ENCODE data around the gene CFAP46. TPM values are rescaled to one million over a fixed set of nuclear protein-coding genes. Genes with fewer than 3 reads are reported as not detected.

CFAP46 gene
- total RNA-seq, 1 donor from 2014 or later = 4.4 TPM

GRCh38 chr10:132879408-132880127, 62.8 kb downstream of the CFAP46 start:
- H3K36me3 Mint-ChIP-seq (ENCODE audit: low read depth) = no peaks in the 10 kb centered on the region
- H3K4me3 Mint-ChIP-seq = no peak overlapping the region
- H3K9me3 Mint-ChIP-seq = no peaks in the 10 kb centered on the region
- H3K4me1 Mint-ChIP-seq = peaks cover 10% of the 10 kb centered on the region
- TF ChIP-seq CTCF (conservative IDR thresholded peaks at IDR 0.05) = no peak
- peaks cover 31% of the 10 kb centered on the region for H3K27me3 Mint-ChIP-seq (ENCODE audit: low read depth)
- no peak for DNase-seq (ENCODE audit: low read depth, low spot score)
- no peak overlapping the region for H3K27ac Mint-ChIP-seq (ENCODE audit: unreplicated experiment)

GRCh38 chr10:132878730-132879407, 63.5 kb downstream of the CFAP46 start:
- no peak for DNase-seq (ENCODE audit: low read depth, low spot score)
- Mint-ChIP-seq H3K4me1 (peaks cover 10% of the 10 kb centered on the region), H3K9me3 (no peaks in the 10 kb centered on the region), H3K4me3 (no peak overlapping the region), H3K36me3 (ENCODE audit: low read depth) (no peaks in the 10 kb centered on the region), H3K27ac (ENCODE audit: unreplicated experiment) (no peak overlapping the region), H3K27me3 (ENCODE audit: low read depth) (peaks cover 29% of the 10 kb centered on the region)
- TF ChIP-seq CTCF (conservative IDR thresholded peaks at IDR 0.05) = no peak

DNA sequence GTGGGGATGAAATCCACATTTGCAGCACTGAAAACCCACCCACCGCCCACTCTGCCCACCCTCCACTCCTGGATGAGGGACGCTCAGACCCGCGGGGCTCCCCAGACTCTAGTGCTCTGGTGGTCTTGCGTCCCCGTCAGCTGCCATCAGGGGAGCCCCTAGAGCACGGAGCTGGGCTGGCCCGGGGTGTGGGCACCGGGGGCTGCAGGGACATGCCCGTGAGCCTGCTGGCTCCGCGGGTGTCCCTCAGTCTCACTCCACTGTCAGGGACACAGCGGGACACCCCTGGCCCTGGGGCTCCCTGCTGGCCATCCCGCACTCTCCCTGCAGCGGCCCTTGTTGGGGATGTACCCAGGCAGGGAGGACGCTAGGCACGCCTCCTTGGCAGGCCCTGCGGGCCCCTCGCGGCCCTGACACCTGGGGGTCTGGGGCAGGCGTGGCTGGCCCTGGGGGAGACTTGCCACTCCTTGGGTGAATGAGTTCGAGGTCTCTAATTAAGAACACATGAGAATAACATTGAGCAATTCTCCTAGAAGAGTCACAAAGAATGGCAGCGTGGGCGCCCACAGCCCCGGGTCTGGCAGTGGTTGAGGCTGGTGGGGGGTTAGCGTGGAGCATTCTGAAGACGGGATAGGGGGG, 64.2 kb downstream of the CFAP46 start:
- H3K4me3 Mint-ChIP-seq = no peak overlapping the region
- no peak for DNase-seq (ENCODE audit: low read depth, low spot score)
- H3K36me3 Mint-ChIP-seq (ENCODE audit: low read depth) = no peaks in the 10 kb centered on the region
- H3K27me3 Mint-ChIP-seq (ENCODE audit: low read depth) = peaks cover 27% of the 10 kb centered on the region
- no peak for TF ChIP-seq CTCF (conservative IDR thresholded peaks at IDR 0.05)
- peaks cover 4% of the 10 kb centered on the region for H3K4me1 Mint-ChIP-seq
- H3K27ac Mint-ChIP-seq (ENCODE audit: unreplicated experiment) = no peak overlapping the region
- H3K9me3 Mint-ChIP-seq = no peaks in the 10 kb centered on the region

DNA sequence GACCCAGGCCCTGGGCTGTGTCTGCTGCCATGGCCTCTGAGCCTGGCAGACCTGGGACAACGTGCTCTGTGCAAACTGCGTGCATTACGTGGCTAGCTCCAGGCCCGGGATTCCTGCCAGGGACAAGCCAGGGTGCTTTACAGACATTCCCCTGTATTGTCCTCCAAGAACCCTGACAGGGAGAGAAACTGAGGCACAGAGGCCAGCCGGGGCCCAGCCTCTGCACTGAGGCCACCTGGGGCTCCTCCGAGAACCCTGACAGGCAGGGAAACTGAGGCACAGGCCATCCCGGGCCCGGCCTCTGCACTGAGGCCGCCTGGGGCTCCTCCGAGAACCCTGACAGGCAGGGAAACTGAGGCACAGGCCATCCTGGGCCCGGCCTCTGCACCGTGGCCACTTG, 64.9 kb downstream of the CFAP46 start:
- DNase-seq (ENCODE audit: low read depth, low spot score) = no peak

DNA sequence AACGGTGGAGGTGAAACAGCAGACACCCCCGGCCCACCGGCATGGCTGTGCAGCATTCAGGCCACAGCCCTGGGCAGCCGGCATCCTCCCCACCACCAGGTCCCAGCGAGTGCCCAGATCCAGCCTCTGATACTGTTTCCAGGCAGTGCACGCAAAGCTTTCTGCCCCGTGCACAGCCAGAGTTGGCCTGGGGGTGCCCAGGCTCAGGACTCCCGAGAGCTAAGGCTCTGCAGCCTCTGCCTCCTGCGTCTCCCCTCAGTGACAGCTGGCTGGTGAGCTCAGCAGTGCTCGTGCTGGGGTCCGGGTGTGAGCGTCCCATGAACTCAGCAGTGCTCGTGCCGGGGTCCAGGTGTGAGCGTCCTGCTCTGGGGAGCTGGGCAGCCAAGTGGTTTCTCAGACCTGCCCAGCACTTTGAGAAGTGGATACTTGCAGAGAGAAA, 65.4 kb downstream of the CFAP46 start:
- no peaks in the 10 kb centered on the region for H3K4me1 Mint-ChIP-seq
- no peaks in the 10 kb centered on the region for H3K9me3 Mint-ChIP-seq
- DNase-seq (ENCODE audit: low read depth, low spot score) = no peak
- H3K27ac Mint-ChIP-seq (ENCODE audit: unreplicated experiment) = no peak overlapping the region
- TF ChIP-seq CTCF (conservative IDR thresholded peaks at IDR 0.05) = no peak
- no peaks in the 10 kb centered on the region for H3K36me3 Mint-ChIP-seq (ENCODE audit: low read depth)
- H3K4me3 Mint-ChIP-seq = no peak overlapping the region
- peaks cover 27% of the 10 kb centered on the region for H3K27me3 Mint-ChIP-seq (ENCODE audit: low read depth)

More for the DNA sequence above, 64.9 kb downstream of the CFAP46 start:
- Mint-ChIP-seq H3K27ac (ENCODE audit: unreplicated experiment) (no peak overlapping the region), H3K4me3 (no peak overlapping the region), H3K36me3 (ENCODE audit: low read depth) (no peaks in the 10 kb centered on the region), H3K4me1 (no peaks in the 10 kb centered on the region), H3K27me3 (ENCODE audit: low read depth) (peaks cover 27% of the 10 kb centered on the region), H3K9me3 (no peaks in the 10 kb centered on the region)
- no peak for TF ChIP-seq CTCF (conservative IDR thresholded peaks at IDR 0.05)

Measured in neural crest cell (in vitro differentiated cells).